ENCODE results near the gene LMO7. TPM values are rescaled to one million over a fixed set of nuclear protein-coding genes. Genes with fewer than 3 reads are reported as not detected.

LMO7 gene
- total RNA-seq, 1 donor from 2014 or later: 57.0 TPM

DNA sequence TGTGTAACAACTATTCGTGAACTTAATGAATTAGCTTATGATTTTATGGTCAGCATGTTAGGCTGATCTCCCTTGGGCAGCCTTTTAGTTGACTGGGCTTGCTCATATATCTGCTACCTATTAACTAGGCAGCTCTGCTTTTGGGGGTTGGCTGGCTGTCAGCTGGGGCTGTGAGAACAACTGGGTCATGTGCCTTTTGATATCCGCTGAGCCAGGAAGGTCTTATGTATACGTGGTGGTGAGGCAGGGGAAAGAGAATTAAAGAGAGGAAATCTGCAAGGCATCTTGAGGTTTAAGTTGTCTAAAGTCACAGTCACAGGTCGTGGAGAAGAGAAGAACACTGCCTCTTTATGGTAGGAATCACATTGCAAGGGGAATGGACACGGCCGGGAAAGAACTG, 206.9 kb downstream of the LMO7 start:
- no peak for DNase-seq (ENCODE audit: low spot score)

DNA sequence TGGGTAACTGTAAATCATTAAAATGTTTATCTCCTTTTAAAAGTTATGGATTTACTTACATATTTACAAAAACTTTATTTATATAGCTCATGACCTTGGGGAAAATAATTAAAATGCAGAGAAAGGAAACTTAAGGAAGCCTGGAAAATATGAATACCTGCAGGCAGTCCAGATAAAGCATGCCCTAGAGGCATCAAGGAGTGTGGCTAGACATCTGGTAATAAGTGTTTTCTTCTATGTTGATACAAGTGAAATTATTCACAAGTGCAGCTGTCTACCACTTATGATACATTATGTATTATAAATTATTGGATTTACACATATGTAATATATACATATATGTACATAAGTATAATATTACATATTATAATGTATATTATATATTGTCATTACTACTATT, 207.9 kb downstream of the LMO7 start:
- no peak for DNase-seq (ENCODE audit: low spot score)

GRCh38 chr13:75847588-75847987, 211.5 kb downstream of the LMO7 start:
- no peak for DNase-seq (ENCODE audit: low spot score)

- DNase-seq (ENCODE audit: low spot score): no peak
Measured at GRCh38 chr13:75850916-75851315, 214.8 kb downstream of the LMO7 start.

DNA sequence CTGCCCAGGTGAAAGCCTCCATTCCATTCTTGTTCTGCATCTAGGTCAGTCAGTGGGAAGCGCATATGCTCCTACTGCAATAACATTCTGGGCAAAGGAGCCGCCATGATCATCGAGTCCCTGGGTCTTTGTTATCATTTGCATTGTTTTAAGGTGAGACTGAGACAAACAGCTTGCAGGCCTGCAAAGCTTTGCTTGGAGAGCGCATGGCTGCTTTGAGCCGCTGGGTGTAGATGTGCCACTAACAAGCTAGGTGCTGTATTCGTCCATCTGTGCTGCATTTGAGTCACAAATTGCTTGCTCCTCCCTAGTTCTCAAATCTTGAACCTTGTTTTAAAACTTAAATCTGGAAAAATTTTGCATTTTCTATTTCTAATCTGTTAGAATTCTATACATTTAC, 219.1 kb downstream of the LMO7 start:
- no peak for DNase-seq (ENCODE audit: low spot score)

- DNase-seq (ENCODE audit: low spot score): no peak
Measured at GRCh38 chr13:75855847-75856246, 219.7 kb downstream of the LMO7 start.

GRCh38 chr13:75857291-75857690, 221.2 kb downstream of the LMO7 start:
- DNase-seq (ENCODE audit: low spot score): no peak

DNA sequence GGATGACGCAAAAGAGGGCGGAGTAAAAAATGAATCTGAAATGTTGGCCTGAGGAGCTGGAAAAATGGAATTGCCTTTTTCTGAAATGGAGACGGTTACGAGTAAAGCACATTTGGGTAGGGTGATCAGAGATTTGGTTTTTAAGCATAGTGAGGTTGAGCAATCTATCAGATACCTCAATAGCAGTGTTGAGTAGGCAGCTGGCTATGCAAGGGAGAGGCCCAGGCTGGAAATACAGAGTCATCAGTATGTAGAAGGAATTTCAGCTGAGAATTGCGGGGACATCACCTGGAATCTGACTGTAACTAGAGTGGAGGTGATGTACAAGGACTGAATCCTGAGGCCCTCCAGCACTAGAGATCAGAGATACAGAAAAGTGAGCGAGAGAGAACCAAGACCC, 224.8 kb downstream of the LMO7 start:
- DNase-seq (ENCODE audit: low spot score): no peak

GRCh38 chr13:75861786-75862185, 225.7 kb downstream of the LMO7 start:
- DNase-seq (ENCODE audit: low spot score): no peak

GRCh38 chr13:75864718-75865117, 228.6 kb downstream of the LMO7 start:
- DNase-seq (ENCODE audit: low spot score): no peak

DNA sequence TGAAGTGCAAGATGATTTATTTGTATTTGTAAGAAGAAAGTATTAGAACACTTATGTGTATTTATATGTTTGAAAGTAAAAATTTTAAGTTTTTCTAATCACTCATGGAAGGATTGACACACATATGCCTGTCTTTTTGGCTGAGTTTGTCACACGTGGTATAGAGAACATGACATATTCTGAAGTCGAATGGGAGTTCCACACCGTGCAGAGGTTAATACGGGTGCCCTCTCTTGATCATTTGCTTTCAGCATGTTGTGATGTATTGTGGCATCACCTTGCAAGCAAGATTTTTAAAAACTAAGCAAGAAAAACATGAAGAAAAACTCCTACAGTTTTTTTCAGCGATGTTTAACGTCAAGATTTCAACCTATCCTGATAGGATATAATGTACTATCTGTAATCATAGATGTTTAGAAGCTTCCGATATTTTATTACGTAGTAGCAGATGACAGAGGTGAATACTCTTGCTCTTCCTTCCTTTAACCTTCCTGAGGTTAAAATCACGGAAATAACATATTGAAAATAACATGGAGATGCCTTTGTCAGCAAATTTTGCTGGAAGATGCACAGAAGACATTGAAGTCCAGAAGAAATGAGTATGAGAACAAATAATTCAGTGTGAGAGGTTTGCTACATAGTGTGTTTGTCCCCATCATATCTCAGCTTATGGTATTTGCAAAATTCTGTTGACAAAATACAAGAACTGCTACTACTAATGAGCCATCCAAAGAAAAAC, 231.4 kb downstream of the LMO7 start:
- no peak for DNase-seq (ENCODE audit: low spot score)

- no peak for DNase-seq (ENCODE audit: low spot score)
Measured at GRCh38 chr13:75869981-75870380, 233.9 kb downstream of the LMO7 start.

- DNase-seq (ENCODE audit: low spot score): no peak
Measured at GRCh38 chr13:75870397-75870903, 234.3 kb downstream of the LMO7 start.

DNA sequence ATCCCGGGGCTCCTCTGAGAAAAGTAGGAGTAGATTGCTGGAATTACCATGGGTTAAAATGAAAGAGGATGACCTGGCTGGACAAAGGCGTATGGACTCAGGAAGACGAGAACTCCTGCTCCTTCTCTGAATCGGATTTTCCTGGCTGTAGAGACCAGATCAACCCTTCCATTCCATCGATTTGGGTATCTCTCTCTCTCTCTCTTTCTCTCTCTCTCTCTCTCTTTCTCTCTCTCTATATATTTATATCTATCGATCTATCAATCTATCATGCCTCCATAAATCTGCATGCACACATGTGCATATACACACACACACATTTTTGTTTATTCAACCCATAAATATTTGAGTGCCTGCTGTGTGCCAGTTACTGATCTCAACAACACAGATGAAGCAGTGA, 234.9 kb downstream of the LMO7 start:
- DNase-seq (ENCODE audit: low spot score): no peak

- no peak for DNase-seq (ENCODE audit: low spot score)
Measured at GRCh38 chr13:75872980-75873379, 236.8 kb downstream of the LMO7 start.

- DNase-seq (ENCODE audit: low spot score): no peak
Measured at GRCh38 chr13:75873494-75873893, 237.4 kb downstream of the LMO7 start.

- no peak for DNase-seq (ENCODE audit: low spot score)
Measured at GRCh38 chr13:75875450-75875849, 239.3 kb downstream of the LMO7 start.

DNA sequence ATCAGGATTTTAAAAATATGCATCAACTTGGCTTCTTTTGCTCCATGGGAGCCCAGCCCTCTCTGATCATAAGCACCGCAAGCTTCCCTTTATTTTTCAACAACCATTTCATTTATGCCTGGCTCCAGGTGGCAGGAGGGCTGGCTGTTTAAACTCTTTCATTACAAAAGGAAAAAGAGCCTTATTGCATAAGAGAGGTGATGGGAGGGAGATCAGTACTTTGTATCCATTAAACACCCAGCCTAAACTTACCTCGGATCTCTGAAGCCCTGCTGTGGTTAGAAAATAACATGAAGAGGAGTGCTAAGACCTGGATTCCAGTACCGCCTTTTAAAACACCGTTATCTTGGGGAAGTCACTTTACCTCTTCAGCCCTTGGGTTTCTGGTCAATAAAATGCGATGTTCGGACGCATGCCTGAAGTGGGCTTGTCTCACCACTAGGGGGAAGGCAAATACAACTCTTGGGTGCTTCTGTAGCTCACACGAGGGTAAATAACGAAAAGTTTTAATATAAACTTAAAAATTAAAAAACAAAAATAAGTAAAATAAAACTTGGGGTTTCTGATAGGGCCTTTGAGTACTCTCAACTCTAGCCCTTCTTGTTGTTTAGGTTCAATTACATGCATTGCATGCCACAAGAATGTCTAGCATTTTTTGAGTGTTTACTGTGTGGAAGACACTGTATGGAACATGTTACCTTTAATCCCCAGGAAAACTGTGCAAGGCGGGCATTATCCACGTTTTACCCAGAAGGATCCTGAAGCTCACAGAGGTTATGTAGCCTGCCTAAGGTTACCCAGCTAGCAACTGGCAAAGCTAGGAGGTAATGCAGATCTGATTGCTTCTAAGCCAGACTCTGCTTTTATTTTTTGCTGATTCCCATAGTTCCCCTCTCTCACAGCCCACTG, 240.3 kb downstream of the LMO7 start:
- DNase-seq (ENCODE audit: low spot score): peak; percentile 60

DNA sequence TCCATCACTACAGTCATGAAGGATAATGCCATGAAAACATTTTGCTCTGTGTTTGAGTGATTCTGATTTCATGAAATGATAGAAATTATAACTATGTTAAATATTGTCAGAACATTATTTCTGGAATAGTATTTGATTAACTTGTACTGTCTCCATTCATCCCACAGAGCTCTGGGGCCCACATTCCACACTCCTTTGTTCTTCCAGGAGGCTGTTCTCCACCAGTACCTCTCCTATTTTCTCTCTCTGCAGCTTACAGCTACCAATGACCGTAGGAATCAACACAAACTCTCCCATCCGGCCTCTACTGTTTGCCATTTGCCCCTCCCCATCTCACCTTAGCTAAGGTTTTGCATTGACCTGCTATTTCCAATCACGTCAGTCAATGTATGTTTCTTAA, 240.9 kb downstream of the LMO7 start:
- no peak for DNase-seq (ENCODE audit: low spot score)

- no peak for DNase-seq (ENCODE audit: low spot score)
Measured at GRCh38 chr13:75879656-75880055, 243.5 kb downstream of the LMO7 start.

DNA sequence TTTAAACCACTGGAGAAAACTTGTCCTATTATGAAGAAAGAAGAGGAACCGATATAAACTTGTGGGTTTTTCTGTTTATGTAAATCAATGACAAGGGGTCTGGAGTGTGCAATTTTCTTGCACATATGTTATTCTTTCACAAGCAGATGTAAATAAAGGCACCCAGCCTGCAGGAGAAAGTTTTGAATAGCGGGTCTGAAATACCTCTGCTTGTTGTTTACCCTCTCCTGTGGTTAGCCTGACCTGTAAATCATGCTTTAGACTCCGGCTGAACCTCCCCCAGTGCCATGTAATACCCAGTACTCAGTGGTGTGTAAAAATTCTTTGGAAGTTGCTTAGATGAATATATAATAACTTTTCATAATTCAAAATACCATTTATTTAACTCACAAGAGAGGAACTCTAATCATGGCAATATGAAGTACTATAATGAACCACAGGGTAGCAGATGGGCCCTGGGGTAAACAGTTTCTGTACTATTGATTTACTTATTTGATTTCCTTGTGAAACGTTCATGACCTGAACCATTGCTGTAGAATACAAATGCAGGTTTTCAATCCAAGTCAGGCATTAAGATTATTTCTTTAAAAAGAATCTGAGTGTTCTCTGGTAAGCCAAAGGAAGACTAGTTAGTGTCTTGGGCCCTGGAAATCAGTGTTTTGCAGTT, 245.1 kb downstream of the LMO7 start:
- no peak for DNase-seq (ENCODE audit: low spot score)

DNA sequence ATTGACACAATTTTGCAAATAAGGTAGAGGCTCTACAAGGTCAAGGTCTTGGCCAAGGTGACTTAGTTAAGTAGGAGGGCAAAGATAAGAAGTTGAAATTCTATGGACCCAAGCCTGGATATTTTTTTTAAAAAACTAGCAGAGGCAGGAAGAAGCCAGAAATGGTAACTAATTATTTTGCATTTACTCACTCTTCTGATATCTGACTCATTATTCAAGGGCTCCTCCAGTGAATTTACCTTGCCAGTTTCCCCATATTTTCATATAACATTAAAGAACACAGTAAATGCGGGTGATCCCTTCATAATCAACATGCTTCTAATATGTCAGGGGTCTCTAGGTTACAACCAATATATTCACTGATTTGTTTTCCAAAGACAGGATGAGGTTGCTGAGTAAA, 246.1 kb downstream of the LMO7 start:
- DNase-seq (ENCODE audit: low spot score): no peak
